Hepatocyte (in vitro differentiated cells): ENCODE results near the gene NR2C1. TPM values are rescaled to one million over a fixed set of nuclear protein-coding genes. Genes with fewer than 3 reads are reported as not detected.
A peak's percentile ranks its signal among the peaks of the same experiment; 100 is the strongest.

Experiments
- DNase-seq: peaks from one replicate; pipeline ENCODE4 v3.0.0-alpha.2; 2016; ENCODE audit warnings: low spot score
- H2AFZ ChIP-seq: fragments of 200-600 bp; sonication (generic); 2 replicates; pipeline ENCODE4 v1.6.0; 2016; ENCODE audit warnings: antibody characterized with exemption, mild to moderate bottlenecking
- H3K27ac ChIP-seq: fragments of 200-600 bp; sonication (generic); 2 replicates; pipeline ENCODE4 v1.5.1; 2016; ENCODE audit warnings: mild to moderate bottlenecking
- H3K27me3 ChIP-seq: fragments of 200-600 bp; sonication (generic); 2 replicates; pipeline ENCODE4 v1.6.1; 2016
- H3K36me3 ChIP-seq: fragments of 200-600 bp; sonication (generic); replicated peaks from 2 replicates; pipeline ENCODE4 v1.5.1; 2016; ENCODE audit warnings: low read depth; ENCODE audit not compliant: insufficient read depth
- H3K4me1 ChIP-seq: fragments of 200-600 bp; sonication (generic); 2 replicates; pipeline ENCODE4 v1.5.1; 2016; ENCODE audit warnings: mild to moderate bottlenecking, moderate library complexity; ENCODE audit not compliant: insufficient read depth
- H3K4me2 ChIP-seq: fragments of 200-600 bp; sonication (generic); 2 replicates; pipeline ENCODE4 v1.6.0; 2016
- H3K4me3 ChIP-seq: fragments of 200-600 bp; sonication (generic); 2 replicates; pipeline ENCODE4 v1.5.1; 2016; ENCODE audit warnings: mild to moderate bottlenecking
- H3K79me2 ChIP-seq: fragments of 200-600 bp; sonication (generic); 2 replicates; pipeline ENCODE4 v1.6.0; 2017; ENCODE audit warnings: mild to moderate bottlenecking
- H3K9me2 ChIP-seq: fragments of 200-600 bp; sonication (generic); replicated peaks from 2 replicates; pipeline ENCODE4 v1.6.0; 2017; ENCODE audit warnings: mild to moderate bottlenecking; ENCODE audit not compliant: insufficient read depth
- H3K9me3 ChIP-seq: fragments of 200-600 bp; sonication (generic); 2 replicates; pipeline ENCODE4 v1.5.1; 2016; ENCODE audit warnings: low read depth, mild to moderate bottlenecking
- H4K20me1 ChIP-seq: fragments of 200-600 bp; sonication (generic); 2 replicates; pipeline ENCODE4 v1.6.0; 2016; ENCODE audit warnings: mild to moderate bottlenecking; ENCODE audit not compliant: insufficient read depth, poor library complexity, severe bottlenecking
- EZH2 ChIP-seq: fragments of 200-600 bp; sonication (generic); IDR thresholded peaks from 2 replicates; pipeline ENCODE4 v1.6.1; 2016; ENCODE audit warnings: antibody characterized with exemption, mild to moderate bottlenecking, borderline replicate concordance
- EZH2phosphoT487 ChIP-seq: fragments of 200-600 bp; sonication (generic); IDR thresholded peaks from one replicate; pipeline ENCODE4 v1.6.1; 2018; ENCODE audit warnings: antibody characterized with exemption, mild to moderate bottlenecking, low read depth, moderate library complexity; ENCODE audit not compliant: unreplicated experiment, severe bottlenecking
- WGBS: methylation state at CpG from one replicate; pipeline ENCODE4 v1.1.6; 2016; ENCODE audit warnings: low lambda C conversion rate; ENCODE audit errors: missing lambda C conversion rate; 5-methylcytosine and 5-hydroxymethylcytosine counted together
- polyA plus RNA-seq: library from polyadenylated mRNA; unstranded; fragments of >200 nt; fragmentation: Nextera tagmentation; extraction: Ambion mirVana; gene quantifications from 2 replicates; pipeline ENCODE4 v1.2.1, GENCODE V29; 2016
- total RNA-seq: library from RNA; depleted of rRNA; stranded (reverse); fragments of >200 nt; gene quantifications from 2 replicates; pipeline ENCODE4 v1.2.3, GENCODE V29; 2014
- TF ChIP-seq, protein P1 (sequence below): fragments of 200-600 bp; sonication (generic); IDR thresholded peaks from 2 replicates; pipeline ENCODE4 v1.5.1; 2016; ENCODE audit warnings: antibody characterized with exemption, mild to moderate bottlenecking; ENCODE audit not compliant: poor library complexity

The NR2C1 gene
- total and polyA plus RNA-seq, 2 experiments from 2014 or later = 28.4 to 40.6 TPM

DNA sequence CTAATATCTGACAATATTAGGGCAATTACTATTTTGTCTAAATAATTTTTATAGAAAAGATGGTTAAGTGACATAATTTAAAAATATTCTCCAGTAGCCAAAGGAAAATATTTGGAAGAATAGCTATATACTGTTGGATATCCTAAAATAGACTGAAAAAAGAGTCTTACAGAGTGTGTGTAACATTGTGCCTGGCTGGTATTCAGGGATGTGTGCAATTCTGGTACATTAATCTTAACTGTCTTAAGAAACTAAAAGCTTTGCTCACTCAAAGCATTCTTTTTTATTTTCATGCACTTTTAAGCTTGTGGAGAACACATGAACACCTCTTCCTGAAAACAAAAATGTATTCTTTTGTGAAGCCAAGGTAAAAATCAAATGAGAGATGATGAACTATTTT lies 10.1 kb upstream of the NR2C1 start:
- H3K9me3 ChIP-seq = no peaks in the 10 kb centered on the region
- no peak overlapping the region for H3K4me3 ChIP-seq
- no peaks in the 10 kb centered on the region for H3K79me2 ChIP-seq
- no peak overlapping the region for H2AFZ ChIP-seq
- no peaks in the 10 kb centered on the region for H3K27me3 ChIP-seq
- H3K27ac ChIP-seq = peak overlapping the region; percentile 44
- no peaks in the 10 kb centered on the region for H3K36me3 ChIP-seq
- no peaks in the 10 kb centered on the region for H4K20me1 ChIP-seq
- H3K4me1 ChIP-seq = no peaks in the 10 kb centered on the region
- DNase-seq = no peak
- peak overlapping the region; percentile 6 for H3K4me2 ChIP-seq
- H3K9me2 ChIP-seq = no peaks in the 10 kb centered on the region
- TF ChIP-seq EZH2 = no peak
- no peak for TF ChIP-seq EZH2phosphoT487
- TF ChIP-seq, protein P1, sequence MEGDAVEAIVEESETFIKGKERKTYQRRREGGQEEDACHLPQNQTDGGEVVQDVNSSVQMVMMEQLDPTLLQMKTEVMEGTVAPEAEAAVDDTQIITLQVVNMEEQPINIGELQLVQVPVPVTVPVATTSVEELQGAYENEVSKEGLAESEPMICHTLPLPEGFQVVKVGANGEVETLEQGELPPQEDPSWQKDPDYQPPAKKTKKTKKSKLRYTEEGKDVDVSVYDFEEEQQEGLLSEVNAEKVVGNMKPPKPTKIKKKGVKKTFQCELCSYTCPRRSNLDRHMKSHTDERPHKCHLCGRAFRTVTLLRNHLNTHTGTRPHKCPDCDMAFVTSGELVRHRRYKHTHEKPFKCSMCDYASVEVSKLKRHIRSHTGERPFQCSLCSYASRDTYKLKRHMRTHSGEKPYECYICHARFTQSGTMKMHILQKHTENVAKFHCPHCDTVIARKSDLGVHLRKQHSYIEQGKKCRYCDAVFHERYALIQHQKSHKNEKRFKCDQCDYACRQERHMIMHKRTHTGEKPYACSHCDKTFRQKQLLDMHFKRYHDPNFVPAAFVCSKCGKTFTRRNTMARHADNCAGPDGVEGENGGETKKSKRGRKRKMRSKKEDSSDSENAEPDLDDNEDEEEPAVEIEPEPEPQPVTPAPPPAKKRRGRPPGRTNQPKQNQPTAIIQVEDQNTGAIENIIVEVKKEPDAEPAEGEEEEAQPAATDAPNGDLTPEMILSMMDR = no peak

DNA sequence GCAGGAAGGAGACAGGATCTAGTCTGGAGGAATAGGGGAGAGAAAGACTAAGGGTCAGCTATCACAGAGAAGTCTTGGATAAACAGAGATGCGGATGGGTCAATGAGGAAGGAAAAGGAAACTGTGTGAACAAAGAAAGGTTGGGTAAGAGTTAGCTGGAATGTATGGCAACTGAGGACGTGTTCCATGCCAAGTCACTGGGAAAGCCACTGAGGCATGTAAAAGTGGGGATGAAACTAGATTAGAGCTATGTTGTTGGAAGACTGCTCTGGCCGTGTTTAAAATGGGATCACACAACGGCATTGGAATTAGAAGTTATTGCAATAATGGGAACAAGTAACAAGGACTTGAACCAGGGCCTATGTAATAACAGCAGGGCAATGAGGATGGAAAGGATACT lies 3.9 kb upstream of the NR2C1 start:
- Histone ChIP-seq H3K27me3 (no peaks in the 10 kb centered on the region), H3K4me1 (no peaks in the 10 kb centered on the region), H3K27ac (no peak overlapping the region), H2AFZ (no peak overlapping the region), H3K79me2 (no peaks in the 10 kb centered on the region), H3K4me3 (no peak overlapping the region), H3K9me3 (no peaks in the 10 kb centered on the region), H3K9me2 (no peaks in the 10 kb centered on the region), H3K4me2 (no peak overlapping the region), H3K36me3 (no peaks in the 10 kb centered on the region), H4K20me1 (no peaks in the 10 kb centered on the region)
- TF ChIP-seq, protein P1 = no peak
- TF ChIP-seq EZH2 (no peak), EZH2phosphoT487 (no peak)
- no peak for DNase-seq
- 92% methylated on average over 4 of the region's 4 CpGs for WGBS

GRCh38 chr12:95074766-95075165 lies 1.3 kb upstream of the NR2C1 start:
- Histone ChIP-seq H3K36me3 (no peaks in the 10 kb centered on the region), H3K9me3 (no peaks in the 10 kb centered on the region), H3K4me3 (no peak overlapping the region), H4K20me1 (no peaks in the 10 kb centered on the region), H3K27me3 (no peaks in the 10 kb centered on the region), H3K4me2 (no peak overlapping the region), H3K9me2 (no peaks in the 10 kb centered on the region), H2AFZ (no peak overlapping the region), H3K79me2 (peaks cover 24% of the 10 kb centered on the region), H3K4me1 (no peaks in the 10 kb centered on the region), H3K27ac (no peak overlapping the region)
- 86% methylated on average over 5 of the region's 5 CpGs for WGBS
- no peak for DNase-seq
- TF ChIP-seq EZH2 (no peak), EZH2phosphoT487 (no peak)
- TF ChIP-seq, protein P1 = no peak
